ENCODE measurements around the gene IQSEC1. TPM values are rescaled to one million over a fixed set of nuclear protein-coding genes. Genes with fewer than 3 reads are reported as not detected.

IQSEC1 gene
- total RNA-seq, 1 experiment from 2014 or later, result 13.5 TPM

Other genes starting within 250 kb of the IQSEC1 start
- gene RPL32, start 231.9 kb downstream of the IQSEC1 start, total RNA-seq (2014; rRNA removed; shearing (Covaris generic)), result 2,054 and 2,130 TPM in 2 replicates